HepG2 (cell line): ENCODE measurements around the gene CAPRIN1. TPM values are rescaled to one million over a fixed set of nuclear protein-coding genes. Genes with fewer than 3 reads are reported as not detected.

ENCODE experiments used
- ATF5 ChIP-seq: sonication (generic); formaldehyde crosslinking; IDR thresholded peaks from 2 replicates; pipeline ENCODE4 v1.4.0; 2020; ENCODE audit warnings: mild to moderate bottlenecking, low read depth, missing genetic modification reagents
- BCL6 ChIP-seq: IDR thresholded peaks from 2 replicates; pipeline ENCODE4 v1.6.1; 2016; ENCODE audit warnings: missing genetic modification reagents, missing compliant biosample characterization
- CEBPG ChIP-seq: IDR thresholded peaks from 2 replicates; pipeline ENCODE4 v1.6.1; 2016
- CERS6 ChIP-seq: sonication (generic); formaldehyde crosslinking; IDR thresholded peaks from 2 replicates; pipeline ENCODE4 v1.5.0; 2020; ENCODE audit warnings: missing genetic modification reagents
- CHCHD3 ChIP-seq: sonication (generic); formaldehyde crosslinking; IDR thresholded peaks from 2 replicates; pipeline ENCODE4 v1.8.0; 2022; ENCODE audit warnings: mild to moderate bottlenecking, missing genetic modification reagents, moderate library complexity
- CREBL2 ChIP-seq: sonication (generic); formaldehyde crosslinking; IDR thresholded peaks from 2 replicates; pipeline ENCODE4 v1.8.1; 2023; ENCODE audit warnings: missing genetic modification reagents, mild to moderate bottlenecking, borderline replicate concordance
- MBNL3 ChIP-seq: fragments of 250-450 bp; sonication (Bioruptor Pico); conservative IDR thresholded peaks from 2 replicates; pipeline ENCODE4 v1.8.0; 2022; ENCODE audit warnings: mild to moderate bottlenecking, inconsistent platforms
- RFX3 ChIP-seq: IDR thresholded peaks from 2 replicates; pipeline ENCODE4 v1.6.1; 2016; ENCODE audit warnings: missing biosample characterization, missing genetic modification reagents
- SP1 ChIP-seq, 2 experiments: fragments of 450-650 bp in 1 of 2; sonication (generic) in 1 of 2; formaldehyde crosslinking in 1 of 2; IDR thresholded peaks; 2 replicates each; pipeline versions ENCODE4 v1.4.0 to v1.6.1; 2016 to 2020; ENCODE audit warnings: missing genetic modification reagents in 1 of 2
- ZBTB2 ChIP-seq: sonication (generic); formaldehyde crosslinking; IDR thresholded peaks from 2 replicates; pipeline ENCODE4 v1.8.0; 2022; ENCODE audit warnings: low read depth, missing genetic modification reagents
- ZBTB4 ChIP-seq: sonication (generic); formaldehyde crosslinking; IDR thresholded peaks from 2 replicates; pipeline ENCODE4 v1.4.0; 2020; ENCODE audit warnings: missing genetic modification reagents, mild to moderate bottlenecking, borderline replicate concordance
- ZFP1 ChIP-seq: IDR thresholded peaks from 2 replicates; pipeline ENCODE4 v1.6.1; 2016
- ZFP37 ChIP-seq: sonication (generic); formaldehyde crosslinking; IDR thresholded peaks from 2 replicates; pipeline ENCODE4 v1.4.0; 2020; ENCODE audit warnings: missing genetic modification reagents, borderline replicate concordance
- ZNF136 ChIP-seq: sonication (generic); formaldehyde crosslinking; IDR thresholded peaks from 2 replicates; pipeline ENCODE4 v1.8.1; 2022; ENCODE audit warnings: low read depth, mild to moderate bottlenecking, moderate library complexity, missing genetic modification reagents
- ZNF558 ChIP-seq: sonication (generic); formaldehyde crosslinking; IDR thresholded peaks from 2 replicates; pipeline ENCODE4 v1.9.0; 2022; ENCODE audit warnings: mild to moderate bottlenecking, missing genetic modification reagents, borderline replicate concordance
- ZNF629 ChIP-seq: sonication (generic); formaldehyde crosslinking; conservative IDR thresholded peaks from 2 replicates; pipeline ENCODE4 v1.5.0; 2020; ENCODE audit warnings: missing genetic modification reagents
- ZNF672 ChIP-seq: sonication (generic); formaldehyde crosslinking; IDR thresholded peaks from 2 replicates; pipeline ENCODE4 v1.8.1; 2022; ENCODE audit warnings: missing genetic modification reagents
- ZNF713 ChIP-seq: sonication (generic); formaldehyde crosslinking; IDR thresholded peaks from 2 replicates; pipeline ENCODE4 v1.4.0; 2020; ENCODE audit warnings: mild to moderate bottlenecking, missing genetic modification reagents
- ZNF83 ChIP-seq: sonication (generic); formaldehyde crosslinking; IDR thresholded peaks from 2 replicates; pipeline ENCODE4 v1.4.0; 2020; ENCODE audit warnings: missing genetic modification reagents, mild to moderate bottlenecking, borderline replicate concordance
- ZSCAN5A ChIP-seq: sonication (generic); formaldehyde crosslinking; IDR thresholded peaks from 2 replicates; pipeline ENCODE4 v1.8.0; 2022; ENCODE audit warnings: mild to moderate bottlenecking, missing genetic modification reagents, borderline replicate concordance
- polyA plus RNA-seq, 8 experiments: library from polyadenylated mRNA; depleted of rRNA in 3 of 8; stranded (reverse) in 7 of 8; unstranded in 1 of 8; fragments of >200 nt; fragmentation: Illumina TruSeq in 4 of 8; extraction: Trizol in 4 of 8; gene quantifications; 2 replicates each; pipeline versions ENCODE4 v1.2.1 to v1.2.3, GENCODE V29; 2011 to 2016; ENCODE audit warnings: low read depth in 4 of 8, missing spikeins in 1 of 8, mixed read lengths in 1 of 8; ENCODE audit not compliant: insufficient read depth in 1 of 8
- total RNA-seq, 5 experiments: library from RNA; depleted of rRNA; stranded (reverse); fragments of >200 nt; fragmentation: Illumina TruSeq; extraction: Trizol; gene quantifications; 2 replicates each; pipeline ENCODE4 v1.2.3, GENCODE V29; 2016; ENCODE audit warnings: low read depth in 1 of 5

Gene CAPRIN1
- total and polyA plus RNA-seq, 2 of the 13 experiments (the other 11 are each of a cell fraction or from before 2014, with no cell fraction given): 114 to 162 TPM

GRCh38 chr11:34105079-34105956, 53.8 kb downstream of the CAPRIN1 start, which contains the start of gene NAT10 (continued):
- TF ChIP-seq ZBTB4 (CRISPR knock-in tag) (peak; percentile 89; the same call in 1 of the 2 replicates), SP1 (IDR thresholded peaks at IDR 0.05) (no peak), SP1 (CRISPR knock-in tag; IDR thresholded peaks at IDR 0.05) (peak; percentile 68), ATF5 (no peak), CERS6 (CRISPR knock-in tag) (no peak), CREBL2 (CRISPR knock-in tag) (0 out of 2 replicates have a peak, but pooled peaks have one; percentile 70), CEBPG (CRISPR knock-in tag) (peak; percentile 75), ZNF629 (CRISPR knock-in tag) (0 out of 2 replicates have a peak, but pooled peaks have one; percentile 8), MBNL3 (CRISPR knock-in tag) (no peak), ZNF83 (CRISPR knock-in tag) (peak; percentile 71; the same call in 1 of the 2 replicates), ZNF558 (CRISPR knock-in tag) (no peak), ZBTB2 (CRISPR knock-in tag) (0 out of 2 replicates have a peak, but pooled peaks have one; percentile 56), ZNF672 (CRISPR knock-in tag) (peak; percentile 75; the same call in 1 of the 2 replicates), BCL6 (CRISPR knock-in tag) (no peak), ZFP1 (CRISPR knock-in tag) (peak; percentile 27; the same call in 1 of the 2 replicates), ZFP37 (CRISPR knock-in tag) (0 out of 2 replicates have a peak, but pooled peaks have one; percentile 49), ZNF136 (CRISPR knock-in tag) (peak; percentile 96; the same call in 1 of the 2 replicates), RFX3 (CRISPR knock-in tag) (no peak), ZNF713 (CRISPR knock-in tag) (no peak), ZSCAN5A (CRISPR knock-in tag) (peak; percentile 61; the same call in 1 of the 2 replicates), CHCHD3 (no peak)
